ENCODE results near the gene POMGNT2. TPM values are rescaled to one million over a fixed set of nuclear protein-coding genes. Genes with fewer than 3 reads are reported as not detected.

Gene POMGNT2
- 10.1 TPM for total RNA-seq (2021; ENCODE audit: unreplicated experiment)
- polyA plus RNA-seq (2012; ENCODE audit: insufficient read length), result 15.4 TPM
- percentile 45 among the genes with signal in this experiment for Bru-seq, nascent RNA
- BruChase-seq, experiment 1, labeled RNA remaining after a 2-hour chase, result percentile 44 among the genes with signal in this experiment
- BruChase-seq, experiment 2, labeled RNA remaining after a 6-hour chase, result percentile 46 among the genes with signal in this experiment
- long read RNA-seq, partial matches to known transcripts, result 0 of 17 reads
- long read RNA-seq, other reads (novel, unspliced or antisense), result 13 of 17 reads

DNA sequence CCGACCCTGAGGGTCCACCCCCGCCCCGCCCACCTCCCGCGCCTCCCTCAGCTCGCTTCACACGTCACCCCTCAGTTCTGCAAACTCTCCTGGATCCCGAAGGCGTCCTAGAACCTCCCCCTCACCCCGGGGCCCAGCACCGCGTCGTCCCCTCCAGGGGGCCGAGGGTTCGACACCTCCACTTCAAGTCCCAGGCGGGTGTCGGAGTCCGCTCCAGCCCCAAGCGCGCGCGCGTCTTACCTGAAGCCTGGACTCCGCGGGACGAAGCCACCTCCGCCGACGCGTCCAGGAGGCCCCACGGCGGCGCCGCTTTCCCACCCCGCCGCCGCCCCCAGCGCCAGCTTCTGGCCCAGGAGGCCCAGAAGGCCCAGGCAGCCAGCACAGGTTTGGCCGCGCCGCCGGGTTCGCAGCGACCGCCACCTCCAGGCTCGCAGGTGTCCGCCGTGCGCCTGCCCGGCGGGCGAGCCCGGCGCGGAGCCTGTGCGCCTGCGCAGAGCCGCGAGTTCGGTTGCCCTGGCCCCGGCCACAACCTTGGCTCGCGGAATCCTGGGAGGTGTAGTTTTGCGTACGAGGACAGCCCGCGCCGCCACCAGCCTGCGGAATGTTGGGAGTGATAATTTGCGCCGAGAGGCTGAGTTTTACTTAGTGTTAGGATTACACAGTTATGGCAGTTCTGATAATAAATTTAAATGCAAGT is at the start of gene POMGNT2:
TSS of gene POMGNT2 (minus strand) at position 484 of the 697 bp plus-strand sequence. CDS start 24,648 bp downstream, outside the sequence.
- ChIA-PET POLR2A (no interaction called here), CTCF (no interaction called here)
- TF ChIP-seq, protein P1, sequence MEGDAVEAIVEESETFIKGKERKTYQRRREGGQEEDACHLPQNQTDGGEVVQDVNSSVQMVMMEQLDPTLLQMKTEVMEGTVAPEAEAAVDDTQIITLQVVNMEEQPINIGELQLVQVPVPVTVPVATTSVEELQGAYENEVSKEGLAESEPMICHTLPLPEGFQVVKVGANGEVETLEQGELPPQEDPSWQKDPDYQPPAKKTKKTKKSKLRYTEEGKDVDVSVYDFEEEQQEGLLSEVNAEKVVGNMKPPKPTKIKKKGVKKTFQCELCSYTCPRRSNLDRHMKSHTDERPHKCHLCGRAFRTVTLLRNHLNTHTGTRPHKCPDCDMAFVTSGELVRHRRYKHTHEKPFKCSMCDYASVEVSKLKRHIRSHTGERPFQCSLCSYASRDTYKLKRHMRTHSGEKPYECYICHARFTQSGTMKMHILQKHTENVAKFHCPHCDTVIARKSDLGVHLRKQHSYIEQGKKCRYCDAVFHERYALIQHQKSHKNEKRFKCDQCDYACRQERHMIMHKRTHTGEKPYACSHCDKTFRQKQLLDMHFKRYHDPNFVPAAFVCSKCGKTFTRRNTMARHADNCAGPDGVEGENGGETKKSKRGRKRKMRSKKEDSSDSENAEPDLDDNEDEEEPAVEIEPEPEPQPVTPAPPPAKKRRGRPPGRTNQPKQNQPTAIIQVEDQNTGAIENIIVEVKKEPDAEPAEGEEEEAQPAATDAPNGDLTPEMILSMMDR (IDR thresholded peaks at IDR 0.05), result no peak
- TF ChIP-seq TCF7L2 (IDR thresholded peaks at IDR 0.05; ENCODE audit: low read depth, low read length), result no peak
- no peak for TF ChIP-seq POLR2AphosphoS5 (IDR thresholded peaks at IDR 0.05; ENCODE audit: low read depth, low read length)
- no peak for TF ChIP-seq SIN3A (IDR thresholded peaks at IDR 0.05; ENCODE audit: borderline replicate concordance, insufficient read depth, low read depth, low read length)
- in situ Hi-C loops (cut with HindIII; ENCODE audit: low pct_unique_long_range_greater_than_20kb, low sequenced_read_pairs), result no loop called here
- Histone ChIP-seq H3K4me1 (ENCODE audit: control insufficient read depth, insufficient read depth, low read length) (peaks cover 3% of the 10 kb centered on the region; the same call in 1 of the 2 replicates), H3K27ac (ENCODE audit: low read length) (no peak within 1 kb of the TSS), H3K27me3 (ENCODE audit: control insufficient read depth, insufficient read depth, low read length) (no peaks in the 10 kb centered on the region), H3K36me3 (ENCODE audit: control insufficient read depth, insufficient read depth, low read length) (no peaks in the 10 kb centered on the region), H3K4me3 (ENCODE audit: low read depth in 2 of 2, low read length in 2 of 2) (peak within 1 kb of the TSS; percentile 58 to 68), H3K9me3 (ENCODE audit: control insufficient read depth, insufficient read depth, low read depth, low read length) (no peaks in the 10 kb centered on the region)
- BruUV-seq (replicated peaks), result no TSS peak
- intact Hi-C loops (cut with micrococcal nuclease; ENCODE audit: unreplicated experiment), result no loop called here
- DNase-seq (ENCODE audit: low read depth, low spot score), result peak; percentile 12
- ATAC-seq, result peak; percentile 99

DNA sequence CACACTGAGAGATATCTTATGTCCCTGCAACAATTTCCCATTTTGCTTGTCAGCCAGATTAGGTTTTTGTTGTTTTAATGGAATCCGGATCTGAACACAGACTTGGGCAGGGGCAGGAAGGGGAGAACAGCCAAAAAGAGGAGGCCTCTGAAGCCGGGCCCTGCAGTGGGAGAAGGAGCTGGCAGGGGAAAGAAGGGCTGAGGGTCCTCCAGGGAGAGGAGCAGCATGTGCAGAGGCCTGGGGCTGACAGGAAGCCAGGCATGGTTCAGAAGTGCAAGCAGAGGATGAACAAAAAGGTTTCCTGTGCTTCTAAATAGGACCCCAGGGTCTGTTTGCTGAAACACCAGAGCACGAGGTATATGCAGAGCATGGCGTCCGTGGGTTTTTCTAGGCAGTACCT is 49.1 kb upstream of the POMGNT2 start:
- in situ Hi-C loops (cut with HindIII; ENCODE audit: low pct_unique_long_range_greater_than_20kb, low sequenced_read_pairs), result no loop called here

More for the DNA sequence above, 49.1 kb upstream of the POMGNT2 start:
- Histone ChIP-seq H3K4me1 (ENCODE audit: control insufficient read depth, insufficient read depth, low read length) (no peaks in the 10 kb centered on the region), H3K27me3 (ENCODE audit: control insufficient read depth, insufficient read depth, low read length) (peaks cover 5% of the 10 kb centered on the region; the same call in 1 of the 2 replicates), H3K36me3 (ENCODE audit: control insufficient read depth, insufficient read depth, low read length) (no peaks in the 10 kb centered on the region), H3K4me3 (ENCODE audit: low read depth in 2 of 2, low read length in 2 of 2) (no peak overlapping the region), H3K9me3 (ENCODE audit: control insufficient read depth, insufficient read depth, low read depth, low read length) (no peaks in the 10 kb centered on the region), H3K27ac (ENCODE audit: low read length) (no peak overlapping the region)
- DNase-seq (ENCODE audit: low read depth, low spot score), result no peak
- CTCF ChIA-PET, result no interaction called here
- POLR2A ChIA-PET, result no interaction called here
- no TSS peak for BruUV-seq (replicated peaks)
- intact Hi-C loops (cut with micrococcal nuclease; ENCODE audit: unreplicated experiment), result loop anchor here (5.0 kb wide), 1 partner anchor 193 kb away; no protein-coding TSS in a partner anchor
- ATAC-seq, result no peak
- TF ChIP-seq, protein P1 (IDR thresholded peaks at IDR 0.05), result no peak
- TF ChIP-seq SIN3A (IDR thresholded peaks at IDR 0.05; ENCODE audit: borderline replicate concordance, insufficient read depth, low read depth, low read length), result no peak
- no peak for TF ChIP-seq TCF7L2 (IDR thresholded peaks at IDR 0.05; ENCODE audit: low read depth, low read length)
- TF ChIP-seq POLR2AphosphoS5 (IDR thresholded peaks at IDR 0.05; ENCODE audit: low read depth, low read length), result no peak
- TF ChIP-seq, protein P2, sequence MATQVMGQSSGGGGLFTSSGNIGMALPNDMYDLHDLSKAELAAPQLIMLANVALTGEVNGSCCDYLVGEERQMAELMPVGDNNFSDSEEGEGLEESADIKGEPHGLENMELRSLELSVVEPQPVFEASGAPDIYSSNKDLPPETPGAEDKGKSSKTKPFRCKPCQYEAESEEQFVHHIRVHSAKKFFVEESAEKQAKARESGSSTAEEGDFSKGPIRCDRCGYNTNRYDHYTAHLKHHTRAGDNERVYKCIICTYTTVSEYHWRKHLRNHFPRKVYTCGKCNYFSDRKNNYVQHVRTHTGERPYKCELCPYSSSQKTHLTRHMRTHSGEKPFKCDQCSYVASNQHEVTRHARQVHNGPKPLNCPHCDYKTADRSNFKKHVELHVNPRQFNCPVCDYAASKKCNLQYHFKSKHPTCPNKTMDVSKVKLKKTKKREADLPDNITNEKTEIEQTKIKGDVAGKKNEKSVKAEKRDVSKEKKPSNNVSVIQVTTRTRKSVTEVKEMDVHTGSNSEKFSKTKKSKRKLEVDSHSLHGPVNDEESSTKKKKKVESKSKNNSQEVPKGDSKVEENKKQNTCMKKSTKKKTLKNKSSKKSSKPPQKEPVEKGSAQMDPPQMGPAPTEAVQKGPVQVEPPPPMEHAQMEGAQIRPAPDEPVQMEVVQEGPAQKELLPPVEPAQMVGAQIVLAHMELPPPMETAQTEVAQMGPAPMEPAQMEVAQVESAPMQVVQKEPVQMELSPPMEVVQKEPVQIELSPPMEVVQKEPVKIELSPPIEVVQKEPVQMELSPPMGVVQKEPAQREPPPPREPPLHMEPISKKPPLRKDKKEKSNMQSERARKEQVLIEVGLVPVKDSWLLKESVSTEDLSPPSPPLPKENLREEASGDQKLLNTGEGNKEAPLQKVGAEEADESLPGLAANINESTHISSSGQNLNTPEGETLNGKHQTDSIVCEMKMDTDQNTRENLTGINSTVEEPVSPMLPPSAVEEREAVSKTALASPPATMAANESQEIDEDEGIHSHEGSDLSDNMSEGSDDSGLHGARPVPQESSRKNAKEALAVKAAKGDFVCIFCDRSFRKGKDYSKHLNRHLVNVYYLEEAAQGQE (IDR thresholded peaks at IDR 0.05; ENCODE audit: insufficient read depth in 1 of 2, low read depth in 2 of 2, low read length in 1 of 2), result no peak

All from Panc1 (cell line).